AG09309 (cell line): ENCODE results near the gene PREX1.

Experiments used
- DNase-seq: peaks from one replicate; pipeline ENCODE4 v3.0.0-alpha.2; 2010; ENCODE audit warnings: low read depth
- H3K4me3 ChIP-seq: 2 replicates; pipeline ENCODE4 v1.5.1; 2011; ENCODE audit warnings: mild to moderate bottlenecking, low read depth, low read length, moderate library complexity; ENCODE audit not compliant: control insufficient read depth
- TF ChIP-seq, protein P1 (sequence below): IDR thresholded peaks from 2 replicates; pipeline ENCODE4 v1.5.1; 2011; ENCODE audit warnings: mild to moderate bottlenecking, low read depth, low read length, inconsistent platforms; ENCODE audit not compliant: insufficient read depth, control insufficient read depth; ENCODE audit errors: missing control alignments

The PREX1 gene

DNA sequence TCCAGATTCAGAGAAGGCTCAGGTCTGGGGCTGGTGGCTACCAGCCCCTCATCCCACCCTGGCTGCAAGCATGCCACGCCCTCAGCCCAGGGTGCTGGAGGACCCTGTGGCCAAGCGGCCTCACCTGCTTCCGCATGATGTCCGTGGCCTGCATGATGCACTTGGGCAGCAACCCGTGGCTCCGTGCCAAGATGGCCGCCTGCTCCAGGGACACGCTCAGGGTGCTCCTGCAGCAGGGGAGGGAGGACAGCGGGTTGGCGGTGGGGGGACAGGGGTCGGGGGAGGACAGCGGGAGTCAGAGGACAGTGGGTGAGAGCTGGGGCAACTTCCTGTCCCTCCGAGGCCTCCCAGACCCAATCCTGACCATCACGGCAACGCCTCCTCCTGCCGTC lies 200.1 kb downstream of the PREX1 start:
- TF ChIP-seq, protein P1, sequence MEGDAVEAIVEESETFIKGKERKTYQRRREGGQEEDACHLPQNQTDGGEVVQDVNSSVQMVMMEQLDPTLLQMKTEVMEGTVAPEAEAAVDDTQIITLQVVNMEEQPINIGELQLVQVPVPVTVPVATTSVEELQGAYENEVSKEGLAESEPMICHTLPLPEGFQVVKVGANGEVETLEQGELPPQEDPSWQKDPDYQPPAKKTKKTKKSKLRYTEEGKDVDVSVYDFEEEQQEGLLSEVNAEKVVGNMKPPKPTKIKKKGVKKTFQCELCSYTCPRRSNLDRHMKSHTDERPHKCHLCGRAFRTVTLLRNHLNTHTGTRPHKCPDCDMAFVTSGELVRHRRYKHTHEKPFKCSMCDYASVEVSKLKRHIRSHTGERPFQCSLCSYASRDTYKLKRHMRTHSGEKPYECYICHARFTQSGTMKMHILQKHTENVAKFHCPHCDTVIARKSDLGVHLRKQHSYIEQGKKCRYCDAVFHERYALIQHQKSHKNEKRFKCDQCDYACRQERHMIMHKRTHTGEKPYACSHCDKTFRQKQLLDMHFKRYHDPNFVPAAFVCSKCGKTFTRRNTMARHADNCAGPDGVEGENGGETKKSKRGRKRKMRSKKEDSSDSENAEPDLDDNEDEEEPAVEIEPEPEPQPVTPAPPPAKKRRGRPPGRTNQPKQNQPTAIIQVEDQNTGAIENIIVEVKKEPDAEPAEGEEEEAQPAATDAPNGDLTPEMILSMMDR, result no peak

DNA sequence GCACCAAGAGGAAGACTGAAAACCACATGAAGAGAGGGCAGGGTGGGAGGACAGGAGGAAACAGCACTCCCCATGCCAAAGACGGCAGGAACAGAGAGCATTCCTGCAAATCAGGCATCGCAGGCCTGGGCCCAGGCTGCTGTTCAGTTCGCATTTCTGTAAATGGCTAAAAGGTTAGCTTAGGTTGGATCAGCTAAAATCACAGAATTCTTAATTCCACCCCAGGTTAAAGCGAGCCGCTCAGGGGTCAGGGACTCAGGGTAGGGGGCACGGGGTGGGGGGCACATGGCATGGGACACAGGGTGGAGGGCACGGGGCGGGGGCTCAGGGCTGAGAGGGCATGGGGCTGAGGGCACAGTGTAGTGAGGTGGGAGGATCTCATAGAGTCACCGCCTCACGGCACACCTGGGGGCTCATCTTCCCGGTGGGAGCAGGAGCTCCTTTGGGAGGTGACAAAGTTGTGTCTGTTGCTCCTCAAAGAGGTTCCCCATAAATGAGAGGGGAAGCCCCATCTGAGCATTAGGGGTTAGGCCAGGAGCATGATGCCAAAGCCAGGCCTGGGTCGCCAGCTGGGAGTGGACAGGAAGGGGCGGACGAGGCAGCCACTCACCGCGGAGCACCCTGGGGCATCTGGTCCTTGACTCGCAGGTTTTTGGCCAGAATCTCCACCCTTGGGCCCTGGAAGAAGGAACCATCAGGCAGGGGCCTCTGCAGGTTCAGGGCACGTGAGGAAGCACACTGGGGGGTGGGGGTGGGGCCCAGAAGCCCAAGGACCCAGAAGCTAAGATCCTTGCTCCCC lies 200.7 kb downstream of the PREX1 start:
- TF ChIP-seq, protein P1, result no peak
- no peak for DNase-seq
- no peak overlapping the region for H3K4me3 ChIP-seq

More for the DNA sequence above, 200.1 kb downstream of the PREX1 start:
- H3K4me3 ChIP-seq, result no peak overlapping the region
- DNase-seq, result no peak

DNA sequence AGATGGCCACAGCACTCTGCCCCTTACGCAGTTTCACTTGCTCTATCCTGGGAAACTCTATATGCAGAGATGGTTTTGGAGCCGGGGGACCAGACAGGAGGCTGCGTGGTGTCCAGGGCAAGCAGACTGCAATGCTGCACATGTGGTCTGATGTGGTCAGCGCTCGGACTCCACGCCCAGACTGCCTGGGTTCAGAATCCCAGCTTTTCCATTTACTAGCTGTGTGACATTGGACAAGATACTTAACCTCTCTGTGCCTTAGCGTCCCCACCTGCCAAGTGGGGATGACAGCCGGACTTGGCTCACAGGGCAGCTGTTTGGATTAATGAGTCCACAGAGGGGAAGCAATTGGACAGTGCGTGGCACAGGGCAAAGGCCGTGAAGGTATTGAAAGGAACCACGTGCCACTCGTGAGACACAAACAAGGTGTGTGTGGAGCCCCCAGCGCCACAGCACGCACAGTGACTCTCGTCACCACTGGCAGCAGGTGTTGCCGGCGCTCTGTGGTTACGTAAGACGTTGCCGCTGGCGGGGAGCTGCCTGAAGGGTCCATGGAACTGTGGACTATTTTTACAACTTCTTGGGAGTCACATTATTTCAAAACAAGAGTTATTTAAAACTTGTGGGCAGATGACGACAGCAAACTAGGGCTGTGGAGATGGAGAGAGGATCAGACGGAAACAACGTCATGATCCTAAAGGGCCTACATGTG lies 201.4 kb downstream of the PREX1 start:
- DNase-seq, result no peak
- TF ChIP-seq, protein P1, result no peak
- H3K4me3 ChIP-seq, result no peak overlapping the region

DNA sequence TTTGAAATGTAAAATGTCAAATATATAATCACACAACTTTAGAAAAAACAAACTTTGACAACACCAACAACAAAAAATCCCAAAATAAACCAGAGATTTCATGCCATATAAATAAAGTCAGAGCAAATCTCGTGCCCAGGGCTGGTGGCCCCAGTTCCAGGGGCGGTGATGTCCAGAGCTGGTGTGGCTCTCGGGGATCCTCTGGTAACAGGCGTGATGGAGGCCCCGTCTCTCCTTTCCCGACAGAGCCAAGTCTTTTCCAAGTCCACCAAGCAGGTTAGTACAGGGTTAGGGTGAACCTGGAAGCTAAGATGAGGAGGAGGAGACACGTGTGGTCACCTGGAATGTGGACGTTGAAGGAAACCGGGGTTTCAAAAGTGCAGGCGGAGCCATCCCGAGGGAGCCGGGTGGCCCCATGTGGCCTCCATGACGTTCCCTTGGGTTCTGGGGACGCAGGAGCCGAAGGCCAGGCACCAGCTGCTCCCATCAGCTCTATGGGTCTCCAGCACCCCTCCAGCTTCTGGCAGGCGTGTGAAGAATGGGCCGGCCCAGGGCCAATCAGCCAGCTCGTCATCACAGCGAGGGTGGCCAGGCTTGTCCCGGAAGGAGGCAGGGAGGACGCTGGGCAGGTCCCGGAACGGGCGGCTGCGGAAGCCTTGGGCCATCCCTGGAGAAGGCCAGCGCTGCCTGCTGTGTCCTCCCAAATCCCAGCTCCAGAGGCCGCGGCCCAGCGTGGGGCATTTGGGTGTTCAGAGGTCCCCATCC lies 202.5 kb downstream of the PREX1 start:
- H3K4me3 ChIP-seq, result no peak overlapping the region
- TF ChIP-seq, protein P1, result no peak
- no peak for DNase-seq

DNA sequence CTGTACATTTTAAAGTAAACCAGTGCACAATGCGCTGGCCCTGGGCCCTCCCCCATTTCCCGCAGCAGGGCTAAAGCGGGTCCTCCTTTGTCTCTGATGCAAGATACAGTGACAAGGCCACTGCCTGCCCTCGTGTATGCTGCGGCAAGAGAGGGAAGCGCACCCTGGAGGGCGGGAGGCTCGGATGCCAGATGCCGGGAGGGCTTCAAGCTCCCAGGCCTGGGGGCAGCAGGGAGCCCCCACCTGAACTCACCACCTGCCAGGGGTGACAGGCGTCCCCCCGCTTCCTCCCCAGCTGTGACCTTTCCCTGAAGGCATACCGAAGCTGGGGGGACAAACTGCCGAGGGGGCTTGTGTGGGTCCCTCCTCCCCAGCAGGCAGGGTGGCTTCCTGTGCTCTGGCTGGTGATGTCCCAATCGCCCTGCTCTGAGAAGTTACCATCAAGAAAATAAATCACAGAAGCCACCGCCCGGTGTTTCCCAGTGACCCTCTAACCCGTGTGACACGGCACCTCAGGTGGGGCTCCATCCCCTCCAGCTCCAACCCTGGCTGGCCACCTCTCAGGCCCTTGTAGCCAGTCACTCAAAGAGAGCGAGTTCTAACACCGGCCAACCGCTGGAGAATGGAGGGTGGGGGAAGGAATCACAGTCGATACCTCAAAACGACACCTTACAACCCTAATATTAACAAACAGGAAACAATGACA lies 203.3 kb downstream of the PREX1 start:
- H3K4me3 ChIP-seq, result no peak overlapping the region
- no peak for DNase-seq
- TF ChIP-seq, protein P1, result no peak

DNA sequence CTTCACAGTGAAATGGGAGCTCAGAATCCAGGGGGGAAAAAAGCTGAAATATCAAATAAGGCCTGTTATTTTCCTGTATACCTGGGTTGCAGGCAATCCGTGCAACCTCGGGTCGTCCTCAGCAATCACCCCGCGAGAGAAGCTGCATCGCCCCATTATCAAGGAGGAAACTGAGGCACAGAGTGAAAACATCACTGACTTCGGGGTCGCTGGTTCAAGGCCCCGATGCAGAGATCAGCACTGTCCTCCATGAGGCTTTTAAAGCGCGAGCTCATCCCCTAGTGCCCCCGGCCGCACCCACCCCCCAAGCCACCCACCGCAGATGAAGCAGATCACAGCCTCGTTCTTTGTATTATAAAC lies 203.9 kb downstream of the PREX1 start:
- H3K4me3 ChIP-seq, result no peak overlapping the region
- TF ChIP-seq, protein P1, result no peak
- no peak for DNase-seq
